GM13977 (cell line): ENCODE measurements around the gene CDC40.
"Not testable (repeated sequence)": the region's sequence is repeated elsewhere in the genome, so short reads cannot be mapped to it uniquely, and the experiment has no call there.

Experiments used
- DNase-seq: peaks from one replicate; pipeline ENCODE4 v3.0.0; 2012; ENCODE audit warnings: low spot score
- in situ Hi-C: fragments of 300-500 bp; cut with MboI; formaldehyde crosslinking; loops from one replicate; pipeline ENCODE4 v1.12.0; 2022; ENCODE audit warnings: low sequenced_read_pairs, low pct_unique_long_range_greater_than_20kb, mixed read lengths, inconsistent platforms; ENCODE audit not compliant: unreplicated experiment
- TF ChIP-seq, protein P1 (sequence below): IDR thresholded peaks from 2 replicates; pipeline ENCODE4 v1.5.1; 2012; ENCODE audit warnings: mild to moderate bottlenecking, control low read depth; ENCODE audit not compliant: insufficient read depth; ENCODE audit errors: extremely low read depth, missing control alignments

CDC40 gene

DNA sequence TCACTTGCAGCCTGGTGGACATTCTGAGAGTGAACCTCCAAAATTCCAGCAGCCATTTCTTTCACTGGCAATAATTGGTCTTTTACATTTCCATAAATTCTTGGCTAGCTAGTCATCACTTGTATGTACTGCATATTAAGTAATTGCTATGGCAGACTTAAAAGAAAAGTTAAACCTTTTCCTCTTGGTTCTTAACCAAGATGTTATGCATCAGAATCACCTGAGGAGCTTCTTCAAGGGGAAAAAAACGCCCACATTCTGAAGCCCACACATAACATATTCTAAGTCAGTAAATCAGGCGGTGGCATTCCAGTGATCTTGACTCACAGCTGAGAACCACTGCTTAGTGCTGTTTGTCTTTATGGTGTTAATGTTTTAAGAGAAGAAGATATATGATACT, 37.0 kb downstream of the CDC40 start:
- TF ChIP-seq, protein P1, sequence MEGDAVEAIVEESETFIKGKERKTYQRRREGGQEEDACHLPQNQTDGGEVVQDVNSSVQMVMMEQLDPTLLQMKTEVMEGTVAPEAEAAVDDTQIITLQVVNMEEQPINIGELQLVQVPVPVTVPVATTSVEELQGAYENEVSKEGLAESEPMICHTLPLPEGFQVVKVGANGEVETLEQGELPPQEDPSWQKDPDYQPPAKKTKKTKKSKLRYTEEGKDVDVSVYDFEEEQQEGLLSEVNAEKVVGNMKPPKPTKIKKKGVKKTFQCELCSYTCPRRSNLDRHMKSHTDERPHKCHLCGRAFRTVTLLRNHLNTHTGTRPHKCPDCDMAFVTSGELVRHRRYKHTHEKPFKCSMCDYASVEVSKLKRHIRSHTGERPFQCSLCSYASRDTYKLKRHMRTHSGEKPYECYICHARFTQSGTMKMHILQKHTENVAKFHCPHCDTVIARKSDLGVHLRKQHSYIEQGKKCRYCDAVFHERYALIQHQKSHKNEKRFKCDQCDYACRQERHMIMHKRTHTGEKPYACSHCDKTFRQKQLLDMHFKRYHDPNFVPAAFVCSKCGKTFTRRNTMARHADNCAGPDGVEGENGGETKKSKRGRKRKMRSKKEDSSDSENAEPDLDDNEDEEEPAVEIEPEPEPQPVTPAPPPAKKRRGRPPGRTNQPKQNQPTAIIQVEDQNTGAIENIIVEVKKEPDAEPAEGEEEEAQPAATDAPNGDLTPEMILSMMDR: no peak
- no peak for DNase-seq
- in situ Hi-C loops: no loop called here

DNA sequence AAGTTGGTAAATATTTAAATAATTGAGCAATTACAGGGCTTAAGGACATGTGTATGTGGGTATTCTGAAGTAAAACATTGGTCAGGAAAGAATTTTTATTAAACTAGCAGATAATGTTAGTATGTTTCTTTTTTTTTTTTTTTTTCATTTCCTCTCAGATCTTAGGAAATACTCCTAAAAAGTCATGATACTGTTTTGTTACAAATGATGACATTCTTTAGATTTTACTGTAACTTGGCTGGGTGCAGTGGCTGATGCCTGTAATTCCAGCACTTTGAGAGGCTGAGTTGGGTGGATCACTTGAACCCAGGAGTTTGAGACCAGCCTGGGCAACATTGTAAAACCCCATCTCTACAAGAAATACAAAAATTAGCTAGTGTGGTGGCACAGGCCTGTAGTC, 41.5 kb downstream of the CDC40 start:
- in situ Hi-C loops: no loop called here
- TF ChIP-seq, protein P1: no peak
- DNase-seq: no peak

DNA sequence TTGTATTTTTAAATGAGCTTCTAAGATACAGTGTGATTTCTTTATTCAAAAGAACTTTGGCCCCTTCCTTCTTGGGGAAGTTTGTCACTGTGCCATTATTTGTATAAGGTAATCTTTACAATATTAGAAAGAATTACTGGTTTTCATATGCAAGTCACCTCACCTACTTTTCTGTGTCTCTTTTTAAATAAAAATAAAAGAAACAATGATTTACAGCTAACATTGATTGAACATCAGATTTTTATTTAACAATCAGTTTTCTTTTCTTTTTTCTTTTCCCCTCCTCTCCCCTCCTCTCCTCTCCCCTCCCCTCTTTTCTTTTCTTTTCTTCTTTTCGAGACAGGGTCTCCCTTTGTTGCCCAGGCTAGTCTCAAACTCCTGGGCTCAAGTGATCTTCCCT, 46.0 kb downstream of the CDC40 start:
- TF ChIP-seq, protein P1: no peak
- no peak for DNase-seq
- in situ Hi-C loops: no loop called here

DNA sequence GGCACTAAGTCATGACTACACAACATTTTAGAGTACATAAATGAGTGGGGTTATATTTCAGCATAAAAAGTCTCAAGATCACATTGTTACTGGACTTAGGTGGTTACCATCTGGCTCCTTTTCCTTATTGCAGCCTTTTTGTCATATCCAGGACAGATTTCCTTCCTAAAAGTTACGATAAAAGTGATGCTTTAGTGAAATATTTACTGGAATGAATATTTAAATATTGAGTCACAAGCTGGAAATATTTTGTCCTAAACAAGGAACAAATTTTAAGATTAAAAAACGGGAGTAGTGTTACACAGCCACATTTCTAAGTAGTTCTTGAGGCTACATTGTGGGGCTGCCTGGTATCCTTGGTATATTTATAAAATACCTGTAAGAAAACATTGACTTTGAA, 52.2 kb downstream of the CDC40 start:
- TF ChIP-seq, protein P1: no peak
- DNase-seq: no peak
- in situ Hi-C loops: no loop called here

DNA sequence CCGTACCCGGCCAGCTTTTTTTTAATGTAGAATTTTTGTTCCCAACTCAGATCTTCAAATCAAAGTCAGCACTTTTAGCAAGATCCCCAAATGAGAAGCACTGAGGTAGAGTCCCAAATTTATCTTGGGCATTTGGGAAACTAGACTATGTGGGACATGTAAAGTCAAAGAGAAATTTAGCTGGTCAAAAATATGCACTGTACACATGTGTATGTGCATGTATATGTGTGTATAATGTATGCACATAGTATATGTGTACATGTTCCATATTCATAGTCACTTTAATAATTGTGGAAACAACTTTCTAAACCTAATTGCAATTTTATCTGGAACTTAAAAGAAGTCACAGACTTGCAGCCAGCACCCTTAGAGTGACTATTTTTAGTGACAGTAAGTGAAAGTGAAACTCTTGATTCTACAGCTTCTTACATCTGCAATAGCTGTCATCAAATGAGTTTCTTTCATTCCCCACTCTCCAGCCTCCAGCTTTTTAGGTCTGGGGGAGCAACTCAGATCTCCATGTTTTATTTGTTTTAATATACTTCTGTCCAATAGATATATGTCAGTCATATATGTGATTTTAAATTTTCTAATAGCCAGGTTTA, 53.6 kb downstream of the CDC40 start:
- TF ChIP-seq, protein P1: no peak
- peak; percentile 67 for DNase-seq
- in situ Hi-C loops: no loop called here

DNA sequence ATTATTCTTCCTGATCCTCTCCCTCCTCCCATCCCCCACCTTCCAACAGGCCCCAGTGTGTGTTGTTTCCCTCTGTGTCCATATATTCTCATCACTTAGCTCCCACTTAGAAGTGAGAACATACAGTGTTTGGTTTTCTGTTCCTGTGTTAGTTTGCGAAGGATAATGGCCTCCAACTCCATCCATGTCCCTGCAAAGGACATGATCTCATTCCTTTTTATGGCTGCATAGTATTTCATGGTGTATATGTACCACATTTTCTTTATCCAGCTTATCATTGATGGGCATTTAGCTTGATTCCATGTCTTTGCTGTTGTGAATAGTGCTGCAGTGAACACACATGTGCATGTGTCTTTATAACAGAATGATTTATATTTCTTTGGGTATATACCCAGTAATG, 55.8 kb downstream of the CDC40 start:
- DNase-seq, in situ Hi-C loops: not testable (repeated sequence)

DNA sequence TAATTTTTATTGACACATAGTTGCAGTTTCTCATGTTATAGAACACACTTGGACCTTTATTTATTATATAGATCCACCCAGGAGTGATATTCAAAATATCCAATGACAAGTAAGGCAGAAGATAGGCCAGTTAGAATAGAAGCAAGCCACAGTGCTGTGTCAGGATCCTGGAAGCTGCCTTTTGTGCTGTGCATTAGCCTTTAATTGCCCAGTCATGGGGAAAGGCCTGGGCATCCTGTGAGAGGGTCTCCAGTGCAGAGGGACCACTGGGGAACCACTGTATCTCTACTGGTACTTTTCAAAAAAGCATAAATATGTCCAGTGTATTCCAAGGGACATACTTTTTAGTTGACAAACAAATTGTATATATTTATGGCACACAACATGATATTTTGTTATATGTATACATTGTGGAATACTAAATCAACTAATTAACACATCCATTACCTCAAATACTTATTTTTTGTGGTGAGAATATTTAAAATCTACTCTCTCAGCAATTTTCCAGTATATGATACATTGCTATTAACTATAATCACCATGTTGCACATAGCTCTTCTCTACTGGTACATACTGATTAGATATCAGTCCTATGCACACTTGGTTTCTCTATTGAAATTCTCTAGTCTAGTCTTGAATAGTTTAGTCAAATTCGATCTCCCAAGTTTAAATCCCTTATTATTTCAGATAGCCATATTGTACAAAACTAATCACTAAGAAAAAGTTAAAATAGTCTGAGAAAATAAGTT, 59.5 kb downstream of the CDC40 start:
- DNase-seq: no peak
- in situ Hi-C loops: no loop called here
- TF ChIP-seq, protein P1: no peak

DNA sequence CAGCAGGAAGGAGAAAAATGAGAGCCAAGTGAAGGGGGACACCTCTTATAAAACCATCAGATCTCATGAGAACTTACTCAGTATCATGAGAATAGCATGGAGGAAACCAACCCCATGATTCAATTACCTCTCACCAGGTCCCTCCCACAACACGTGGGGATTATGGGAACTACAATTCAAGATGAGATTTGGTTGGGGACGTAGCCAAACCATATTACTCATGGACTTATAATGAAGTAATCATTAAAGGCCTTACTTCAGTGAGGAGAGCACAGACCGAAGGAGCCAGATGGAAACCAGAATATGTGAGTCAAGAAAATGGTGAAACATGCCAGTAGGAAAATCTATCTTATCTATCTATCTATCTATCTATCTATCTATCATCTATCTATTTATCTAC, 64.4 kb downstream of the CDC40 start:
- DNase-seq, in situ Hi-C loops: not testable (repeated sequence)
